Heart right ventricle (tissue), 16 donors: ENCODE results near the gene RBBP8NL. TPM values are rescaled to one million over a fixed set of nuclear protein-coding genes. Genes with fewer than 3 reads are reported as not detected.

Experiments used
- ATAC-seq, 8 donors: fragments of 200-7000 bp; cut with Tn5 transposase; one replicate each; pipeline ENCODE4 v1.9.1; 2020; ENCODE audit warnings: mild to moderate bottlenecking in 8 of 8, moderate library complexity in 8 of 8, moderate number of reproducible peaks in 1 of 8
- DNase-seq, 2 donors: peaks; one replicate each; pipeline ENCODE4 v3.0.0-alpha.2; 2020
- H3K27ac ChIP-seq, 10 donors: fragments of 200-600 bp; sonication (generic) in 2 of 10; one replicate each; pipeline versions ENCODE4 v1.5.0 to v1.8.0; 2020 to 2022; ENCODE audit warnings: mild to moderate bottlenecking in 3 of 10
- H3K27me3 ChIP-seq, 7 donors: fragments of 200-600 bp; one replicate each; pipeline ENCODE4 v1.8.0; 2021 to 2022; ENCODE audit warnings: mild to moderate bottlenecking in 2 of 7
- H3K36me3 ChIP-seq, 9 donors: fragments of 200-600 bp; sonication (generic) in 1 of 9; one replicate each; pipeline versions ENCODE4 v1.5.0 to v1.8.0; 2020 to 2022; ENCODE audit warnings: mild to moderate bottlenecking in 2 of 9
- H3K4me1 ChIP-seq, 9 donors: fragments of 200-600 bp; sonication (generic) in 1 of 9; one replicate each; pipeline versions ENCODE4 v1.5.0 to v1.8.0; 2020 to 2022; ENCODE audit warnings: mild to moderate bottlenecking in 4 of 9
- H3K4me3 ChIP-seq, 10 donors: fragments of 200-600 bp; sonication (generic) in 2 of 10; one replicate each; pipeline versions ENCODE4 v1.5.0 to v1.8.0; 2020 to 2022; ENCODE audit warnings: mild to moderate bottlenecking in 7 of 10, moderate library complexity in 2 of 10
- H3K9me3 ChIP-seq, 11 donors: fragments of 200-600 bp in 10 of 11; sonication (generic) in 2 of 11; one replicate each; pipeline versions ENCODE4 v1.5.0 to v1.8.0; 2013 to 2022; ENCODE audit warnings: mild to moderate bottlenecking in 2 of 11, control low read depth in 1 of 11, moderate library complexity in 1 of 11
- WGBS, 2 donors: extraction: QIAGEN DNeasy Blood & Tissue Kit; methylation state at CpG; one replicate each; pipeline ENCODE4 v1.1.7; 2013; ENCODE audit warnings: inconsistent platforms in 1 of 2; 5-methylcytosine and 5-hydroxymethylcytosine counted together
- intact Hi-C, 10 donors: fragments of 100-400 bp; cut with DNase I; formaldehyde crosslinking; loops; one replicate each; pipeline versions ENCODE4 v1.11.1 to v1.14.2; 2022
- polyA plus RNA-seq, 2 donors: library from polyadenylated mRNA; stranded (reverse); fragments of 200-250 nt; gene quantifications; one replicate each; pipeline ENCODE4 v1.2.3, GENCODE V29; 2013
- total RNA-seq, 10 donors: library from RNA; stranded (reverse); fragmentation: NEBNext Ultra II Directional in 3 of 10; extraction: Animal tissue kit (Norgen Biotek cat#: 25700) in 3 of 10; gene quantifications; one replicate each; pipeline versions ENCODE4 v1.2.1 to v1.2.4, GENCODE V29; 2021 to 2023
- TF ChIP-seq, protein P1 (sequence below), 9 donors: fragments of 200-600 bp; sonication (generic) in 2 of 9; IDR thresholded peaks; one replicate each; pipeline versions ENCODE4 v1.5.0 to v1.8.0; 2021 to 2022; ENCODE audit warnings: antibody characterized with exemption in 9 of 9, mild to moderate bottlenecking in 5 of 9, moderate library complexity in 1 of 9
- donor health status: Arrhythmogenic right ventricular cardiomyopathy.
- donor health status: ischemic (EF 13 %, LVEDD 7.1; RV severe dilation, severe dysfunction).
- donor health status: healthy with polysubstance abuse.
- donor health status: DM: no; HTN: yes; CAD: no.
- donor health status: DM: no; HTN: no; CAD: no.
- donor health status: ischemic (EF 25% LVEDD 6.9; RV normal size, moderate dysfunction).
- donor health status: ischemic (EF 25% LVEDD 5.7; RV mildly dilated, moderate dysfunction).
- donor health status: healthy.
- donor health status: DM: yes; HTN: yes; CAD: no.
- donor health status: Ischemic cardiomyopathy.
- donor health status: ischemic (EF 35%, LVEDD 5.7; RV mildly dilated, moderate dysfunction).
- donor health status: nonischemic (EF 11% LVEDD 7.7; RV severe dilation, severe dysfunction).
- donor health status: DM: yes; HTN: yes; CAD: no.
- donor health status: PGD.
- donor health status: ischemic (EF 29% LVEDD 5.4; RV normal size, mild dysfunction).
- donor health status: nonischemic (EF 23%, LVEDD 6.1; RV moderate dilation, normal function).

The RBBP8NL gene
- total and polyA plus RNA-seq, 12 donors: not detected

GRCh38 chr20:62437927-62438326 is 10.6 kb upstream of the RBBP8NL start:
- WGBS, 2 donors: 81 to 82% methylated on average over 24 of the region's 24 CpGs
- no peak for DNase-seq

GRCh38 chr20:62437496-62437895 is 10.2 kb upstream of the RBBP8NL start:
- H3K9me3 ChIP-seq: no peaks in the 10 kb centered on the region
- ATAC-seq (no peak), DNase-seq (no peak)
- H3K36me3 ChIP-seq: no peaks in the 10 kb centered on the region
- no peak overlapping the region for H3K27ac ChIP-seq
- peaks cover 0 to 23% (median 5%) of the 10 kb centered on the region in 9 donors for H3K4me1 ChIP-seq
- H3K27me3 ChIP-seq: peaks cover 0 to 24% (median 6%) of the 10 kb centered on the region in 7 donors
- TF ChIP-seq, protein P1, sequence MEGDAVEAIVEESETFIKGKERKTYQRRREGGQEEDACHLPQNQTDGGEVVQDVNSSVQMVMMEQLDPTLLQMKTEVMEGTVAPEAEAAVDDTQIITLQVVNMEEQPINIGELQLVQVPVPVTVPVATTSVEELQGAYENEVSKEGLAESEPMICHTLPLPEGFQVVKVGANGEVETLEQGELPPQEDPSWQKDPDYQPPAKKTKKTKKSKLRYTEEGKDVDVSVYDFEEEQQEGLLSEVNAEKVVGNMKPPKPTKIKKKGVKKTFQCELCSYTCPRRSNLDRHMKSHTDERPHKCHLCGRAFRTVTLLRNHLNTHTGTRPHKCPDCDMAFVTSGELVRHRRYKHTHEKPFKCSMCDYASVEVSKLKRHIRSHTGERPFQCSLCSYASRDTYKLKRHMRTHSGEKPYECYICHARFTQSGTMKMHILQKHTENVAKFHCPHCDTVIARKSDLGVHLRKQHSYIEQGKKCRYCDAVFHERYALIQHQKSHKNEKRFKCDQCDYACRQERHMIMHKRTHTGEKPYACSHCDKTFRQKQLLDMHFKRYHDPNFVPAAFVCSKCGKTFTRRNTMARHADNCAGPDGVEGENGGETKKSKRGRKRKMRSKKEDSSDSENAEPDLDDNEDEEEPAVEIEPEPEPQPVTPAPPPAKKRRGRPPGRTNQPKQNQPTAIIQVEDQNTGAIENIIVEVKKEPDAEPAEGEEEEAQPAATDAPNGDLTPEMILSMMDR (IDR thresholded peaks at IDR 0.05): no peak
- intact Hi-C loops: no loop called here
- no peak overlapping the region for H3K4me3 ChIP-seq
- WGBS, 2 donors: 73 to 83% methylated on average over 12 of the region's 12 CpGs

More at GRCh38 chr20:62437927-62438326, 10.6 kb upstream of the RBBP8NL start:
- Histone ChIP-seq H3K27me3 (peaks cover 0 to 24% (median 6%) of the 10 kb centered on the region in 7 donors), H3K36me3 (no peaks in the 10 kb centered on the region), H3K9me3 (no peaks in the 10 kb centered on the region), H3K27ac (no peak overlapping the region), H3K4me1 (peaks cover 0 to 23% (median 5%) of the 10 kb centered on the region in 9 donors), H3K4me3 (no peak overlapping the region)
- TF ChIP-seq, protein P1 (IDR thresholded peaks at IDR 0.05): no peak
- peak in 5 of 8 donors; percentile 9 to 30 (median 21) for ATAC-seq
- intact Hi-C loops: no loop called here

DNA sequence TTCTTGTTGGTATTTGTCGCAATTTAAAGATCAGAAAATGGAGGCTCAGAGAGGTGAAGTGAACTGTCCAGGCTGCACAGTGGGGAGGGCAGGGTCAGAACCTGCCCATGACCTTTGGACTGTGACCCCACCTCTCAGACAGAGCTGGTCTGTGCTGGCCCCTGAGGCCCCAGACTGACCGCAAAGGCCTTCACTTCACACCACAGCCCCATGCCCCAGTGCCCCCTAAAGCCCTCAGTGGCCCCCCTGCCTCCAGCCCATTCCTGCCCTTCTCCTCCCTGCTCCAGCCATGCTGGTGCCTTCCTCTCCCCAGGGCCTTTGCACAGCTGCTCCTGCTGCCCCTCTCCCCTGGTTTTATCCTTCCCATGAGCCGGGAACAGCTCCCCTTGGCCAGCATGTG is 9.4 kb upstream of the RBBP8NL start:
- Histone ChIP-seq H3K27me3 (peaks cover 0 to 22% (median 6%) of the 10 kb centered on the region in 7 donors), H3K4me3 (no peak overlapping the region), H3K9me3 (no peaks in the 10 kb centered on the region), H3K4me1 (peaks cover 0 to 23% (median 5%) of the 10 kb centered on the region in 9 donors), H3K27ac (no peak overlapping the region), H3K36me3 (no peaks in the 10 kb centered on the region)
- DNase-seq (no peak), ATAC-seq (no peak)
- intact Hi-C loops: no loop called here
- TF ChIP-seq, protein P1 (IDR thresholded peaks at IDR 0.05): no peak
- WGBS, 2 donors: 83 to 91% methylated on average over 3 of the region's 3 CpGs

- peak in 7 of 8 donors; percentile 19 to 74 (median 53) for ATAC-seq
- Histone ChIP-seq H3K36me3 (no peaks in the 10 kb centered on the region), H3K4me3 (no peak overlapping the region), H3K27me3 (peaks cover 0 to 19% (median 0%) of the 10 kb centered on the region in 7 donors), H3K27ac (peak overlapping the region in 1 of 10 donors; percentile 19), H3K9me3 (no peaks in the 10 kb centered on the region), H3K4me1 (peaks cover 0 to 23% (median 5%) of the 10 kb centered on the region in 9 donors)
- TF ChIP-seq, protein P1 (IDR thresholded peaks at IDR 0.05): no peak
- intact Hi-C loops: no loop called here
- DNase-seq: peak in 1 of 2 donors; percentile 39
- 37 to 41% methylated on average over 32 of the region's 32 CpGs for WGBS, 2 donors
These were observed 6.5 kb upstream of the RBBP8NL start for GRCh38 chr20:62433658-62434497.
